Loucy (cell line): ENCODE measurements around the gene VSIG8.
A peak's percentile ranks its signal among the peaks of the same experiment; 100 is the strongest.

Source experiments
- H2AFZ ChIP-seq: fragments of 200-600 bp; sonication (generic); 2 replicates; pipeline ENCODE4 v1.6.0; 2016; ENCODE audit warnings: antibody characterized with exemption, mild to moderate bottlenecking, low read length, moderate library complexity
- H3F3A ChIP-seq: fragments of 200-600 bp; 2 replicates; pipeline ENCODE4 v1.6.0; 2016; ENCODE audit warnings: antibody characterized with exemption, low read depth, mild to moderate bottlenecking
- H3K27me3 ChIP-seq: fragments of 200-600 bp; sonication (generic); 2 replicates; pipeline ENCODE4 v1.6.1; 2014; ENCODE audit warnings: low read length, mild to moderate bottlenecking; ENCODE audit not compliant: insufficient read depth, poor library complexity, severe bottlenecking
- H3K36me3 ChIP-seq: fragments of 200-600 bp; sonication (generic); 2 replicates; pipeline ENCODE4 v1.6.1; 2016; ENCODE audit warnings: low read length; ENCODE audit not compliant: insufficient read depth
- H3K4me1 ChIP-seq: fragments of 200-600 bp; sonication (generic); 2 replicates; pipeline ENCODE4 v1.5.1; 2014; ENCODE audit warnings: low read length, mild to moderate bottlenecking; ENCODE audit not compliant: insufficient read depth, poor library complexity, severe bottlenecking
- H3K4me2 ChIP-seq: fragments of 200-600 bp; sonication (generic); 2 replicates; pipeline ENCODE4 v1.6.0; 2014; ENCODE audit warnings: antibody characterized with exemption, low read length, low read depth, mild to moderate bottlenecking; ENCODE audit not compliant: poor library complexity, severe bottlenecking
- H3K4me3 ChIP-seq: fragments of 200-600 bp; sonication (generic); 2 replicates; pipeline ENCODE4 v1.5.1; 2014; ENCODE audit warnings: low read length, mild to moderate bottlenecking, mixed read lengths; ENCODE audit not compliant: poor library complexity, severe bottlenecking
- H3K79me2 ChIP-seq: fragments of 200-600 bp; sonication (generic); 2 replicates; pipeline ENCODE4 v1.6.1; 2014; ENCODE audit warnings: low read length; ENCODE audit not compliant: insufficient read depth
- H3K9ac ChIP-seq: fragments of 200-600 bp; sonication (generic); 2 replicates; pipeline ENCODE4 v1.6.0; 2014; ENCODE audit warnings: mild to moderate bottlenecking, low read depth, low read length, moderate library complexity; ENCODE audit not compliant: poor library complexity, severe bottlenecking
- H3K9me2 ChIP-seq: fragments of 200-600 bp; sonication (generic); replicated peaks from 2 replicates; pipeline ENCODE4 v1.6.1; 2016; ENCODE audit warnings: low read depth, low read length, mixed read lengths
- H3K9me3 ChIP-seq: fragments of 200-600 bp; sonication (generic); 2 replicates; pipeline ENCODE4 v1.6.1; 2014; ENCODE audit warnings: mild to moderate bottlenecking, antibody characterized with exemption, low read length, low read depth; ENCODE audit not compliant: insufficient read depth
- H4K20me1 ChIP-seq: fragments of 200-600 bp; sonication (generic); 2 replicates; pipeline ENCODE4 v1.6.0; 2014; ENCODE audit warnings: antibody characterized with exemption, low read length, mild to moderate bottlenecking; ENCODE audit not compliant: insufficient read depth, poor library complexity, severe bottlenecking
- EZH2phosphoT487 ChIP-seq: fragments of 200-600 bp; IDR thresholded peaks from 2 replicates; pipeline ENCODE4 v1.6.1; 2018; ENCODE audit warnings: antibody characterized with exemption, mild to moderate bottlenecking, moderate library complexity, borderline replicate concordance
- TF ChIP-seq, protein P1 (sequence below): fragments of 200-600 bp; sonication (generic); conservative IDR thresholded peaks from 2 replicates; pipeline ENCODE4 v1.5.1; 2014; ENCODE audit warnings: mild to moderate bottlenecking, antibody characterized with exemption, low read length

VSIG8 gene

GRCh38 chr1:159804924-159805323 is 57.5 kb downstream of the VSIG8 start:
- H3K9me2 ChIP-seq: no peaks in the 10 kb centered on the region
- TF ChIP-seq, protein P1, sequence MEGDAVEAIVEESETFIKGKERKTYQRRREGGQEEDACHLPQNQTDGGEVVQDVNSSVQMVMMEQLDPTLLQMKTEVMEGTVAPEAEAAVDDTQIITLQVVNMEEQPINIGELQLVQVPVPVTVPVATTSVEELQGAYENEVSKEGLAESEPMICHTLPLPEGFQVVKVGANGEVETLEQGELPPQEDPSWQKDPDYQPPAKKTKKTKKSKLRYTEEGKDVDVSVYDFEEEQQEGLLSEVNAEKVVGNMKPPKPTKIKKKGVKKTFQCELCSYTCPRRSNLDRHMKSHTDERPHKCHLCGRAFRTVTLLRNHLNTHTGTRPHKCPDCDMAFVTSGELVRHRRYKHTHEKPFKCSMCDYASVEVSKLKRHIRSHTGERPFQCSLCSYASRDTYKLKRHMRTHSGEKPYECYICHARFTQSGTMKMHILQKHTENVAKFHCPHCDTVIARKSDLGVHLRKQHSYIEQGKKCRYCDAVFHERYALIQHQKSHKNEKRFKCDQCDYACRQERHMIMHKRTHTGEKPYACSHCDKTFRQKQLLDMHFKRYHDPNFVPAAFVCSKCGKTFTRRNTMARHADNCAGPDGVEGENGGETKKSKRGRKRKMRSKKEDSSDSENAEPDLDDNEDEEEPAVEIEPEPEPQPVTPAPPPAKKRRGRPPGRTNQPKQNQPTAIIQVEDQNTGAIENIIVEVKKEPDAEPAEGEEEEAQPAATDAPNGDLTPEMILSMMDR: no peak
- TF ChIP-seq EZH2phosphoT487: no peak
- no peaks in the 10 kb centered on the region for H4K20me1 ChIP-seq
- H3K9me3 ChIP-seq: no peaks in the 10 kb centered on the region
- no peak overlapping the region for H3K9ac ChIP-seq
- no peaks in the 10 kb centered on the region for H3F3A ChIP-seq
- peaks cover 44% of the 10 kb centered on the region for H3K4me1 ChIP-seq
- H3K27me3 ChIP-seq: no peaks in the 10 kb centered on the region
- peak overlapping the region; percentile 40 for H3K4me2 ChIP-seq
- no peak overlapping the region for H2AFZ ChIP-seq
- no peaks in the 10 kb centered on the region for H3K79me2 ChIP-seq
- no peaks in the 10 kb centered on the region for H3K36me3 ChIP-seq
- H3K4me3 ChIP-seq: no peak overlapping the region
